NT2/D1 (cell line): Measurements from ENCODE around the gene RHBDD1.

Source experiments
- DNase-seq: peaks from one replicate; pipeline ENCODE4 v3.0.0-alpha.2; 2011; ENCODE audit warnings: low read depth, low spot score
- H3K27me3 ChIP-seq: 2 replicates; pipeline ENCODE4 v1.6.0; 2011; ENCODE audit warnings: mild to moderate bottlenecking; ENCODE audit not compliant: insufficient read length, insufficient read depth
- H3K36me3 ChIP-seq: 2 replicates; pipeline ENCODE4 v1.6.1; 2011; ENCODE audit warnings: mild to moderate bottlenecking, low read length, mixed read lengths; ENCODE audit not compliant: insufficient read depth, insufficient read length
- H3K4me1 ChIP-seq: 2 replicates; pipeline ENCODE4 v1.5.1; 2011; ENCODE audit not compliant: insufficient read depth, insufficient read length
- H3K4me3 ChIP-seq: 2 replicates; pipeline ENCODE4 v1.5.1; 2011; ENCODE audit warnings: low read depth; ENCODE audit not compliant: insufficient read length
- H3K9ac ChIP-seq: 2 replicates; pipeline ENCODE4 v1.6.0; 2011; ENCODE audit warnings: low read depth; ENCODE audit not compliant: insufficient read length
- H3K9me3 ChIP-seq: 2 replicates; pipeline ENCODE4 v1.5.1; 2011; ENCODE audit warnings: mild to moderate bottlenecking, low read length; ENCODE audit not compliant: insufficient read depth
- SUZ12 ChIP-seq: IDR thresholded peaks from 2 replicates; pipeline ENCODE4 v1.6.1; 2011; ENCODE audit not compliant: insufficient read length, insufficient read depth; ENCODE audit errors: extremely low read depth
- YY1 ChIP-seq: IDR thresholded peaks from 2 replicates; pipeline ENCODE4 v1.6.1; 2011; ENCODE audit not compliant: insufficient read length, insufficient read depth
- ZNF274 ChIP-seq: IDR thresholded peaks from 2 replicates; pipeline ENCODE4 v1.6.1; 2011; ENCODE audit warnings: mild to moderate bottlenecking, low read depth, low read length

RHBDD1 gene, protein sequence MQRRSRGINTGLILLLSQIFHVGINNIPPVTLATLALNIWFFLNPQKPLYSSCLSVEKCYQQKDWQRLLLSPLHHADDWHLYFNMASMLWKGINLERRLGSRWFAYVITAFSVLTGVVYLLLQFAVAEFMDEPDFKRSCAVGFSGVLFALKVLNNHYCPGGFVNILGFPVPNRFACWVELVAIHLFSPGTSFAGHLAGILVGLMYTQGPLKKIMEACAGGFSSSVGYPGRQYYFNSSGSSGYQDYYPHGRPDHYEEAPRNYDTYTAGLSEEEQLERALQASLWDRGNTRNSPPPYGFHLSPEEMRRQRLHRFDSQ

DNA sequence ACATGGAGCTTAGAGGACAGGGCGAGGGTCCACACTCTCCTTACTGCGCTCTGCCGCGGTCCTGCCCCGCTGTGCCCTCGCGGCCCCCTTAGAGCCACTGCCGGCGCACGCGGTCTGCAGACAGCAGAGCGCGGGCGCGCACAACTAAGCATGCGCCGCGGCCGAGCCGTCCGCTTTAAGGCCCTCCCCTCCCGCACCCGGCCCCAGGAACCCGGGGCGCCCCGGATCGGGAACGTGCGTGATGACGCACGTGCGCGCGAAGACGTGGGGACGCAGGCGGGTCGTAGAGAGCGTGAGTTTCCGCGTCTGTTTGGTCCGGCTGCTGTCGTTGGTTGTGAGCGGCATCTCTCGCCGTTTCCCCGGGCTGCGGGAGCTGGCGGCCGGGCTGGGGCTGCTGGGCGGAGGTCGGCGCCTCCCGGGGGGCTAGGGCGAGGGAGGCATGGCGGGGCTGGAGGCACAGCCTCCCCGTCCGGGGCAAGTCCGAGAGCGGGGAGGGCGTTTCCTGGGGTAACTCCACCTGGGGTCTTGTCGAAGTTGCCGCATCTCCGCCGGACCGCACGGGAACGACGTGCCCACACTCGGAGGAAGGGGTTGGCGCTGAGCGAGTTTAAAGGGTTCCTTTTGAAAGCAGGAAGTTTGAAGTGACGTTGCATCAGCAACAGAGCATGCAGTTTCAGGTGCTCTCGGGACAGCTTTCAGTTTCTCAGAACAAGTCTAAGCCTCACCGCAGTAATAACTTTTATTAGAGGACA lies at the start of gene RHBDD1:
RHBDD1 (plus strand) TSS at position 259 of the 752 bp plus-strand sequence. CDS start 28,640 bp downstream, outside the sequence.
- H3K4me1 ChIP-seq, result no peaks in the 10 kb centered on the region
- H3K36me3 ChIP-seq, result no peaks in the 10 kb centered on the region
- no peaks in the 10 kb centered on the region for H3K27me3 ChIP-seq
- no peak within 1 kb of the TSS for H3K4me3 ChIP-seq
- TF ChIP-seq YY1 (no peak), SUZ12 (no peak), ZNF274 (no peak)
- no peaks in the 10 kb centered on the region; the same call in 1 of the 2 replicates for H3K9me3 ChIP-seq
- no peak for DNase-seq
- no peak within 1 kb of the TSS for H3K9ac ChIP-seq

DNA sequence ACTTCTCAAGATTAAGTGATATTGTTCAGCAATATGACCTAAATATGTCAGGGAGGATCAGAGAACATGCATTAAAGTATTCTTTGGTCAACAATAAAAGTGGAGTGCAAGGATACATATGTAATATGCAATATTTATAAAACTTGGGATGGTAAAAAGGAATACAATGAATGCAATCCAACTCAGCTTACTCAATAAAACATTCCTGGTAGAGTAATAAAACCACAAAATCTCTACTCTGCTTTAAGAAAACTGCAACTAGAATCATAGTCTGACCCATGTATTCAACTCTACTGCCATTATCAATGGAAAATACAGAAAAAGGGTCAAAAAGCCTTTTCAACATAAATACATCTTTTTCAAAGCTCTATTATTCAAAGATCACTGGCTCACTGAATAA lies 47.8 kb upstream of the RHBDD1 start:
- no peaks in the 10 kb centered on the region for H3K27me3 ChIP-seq

DNA sequence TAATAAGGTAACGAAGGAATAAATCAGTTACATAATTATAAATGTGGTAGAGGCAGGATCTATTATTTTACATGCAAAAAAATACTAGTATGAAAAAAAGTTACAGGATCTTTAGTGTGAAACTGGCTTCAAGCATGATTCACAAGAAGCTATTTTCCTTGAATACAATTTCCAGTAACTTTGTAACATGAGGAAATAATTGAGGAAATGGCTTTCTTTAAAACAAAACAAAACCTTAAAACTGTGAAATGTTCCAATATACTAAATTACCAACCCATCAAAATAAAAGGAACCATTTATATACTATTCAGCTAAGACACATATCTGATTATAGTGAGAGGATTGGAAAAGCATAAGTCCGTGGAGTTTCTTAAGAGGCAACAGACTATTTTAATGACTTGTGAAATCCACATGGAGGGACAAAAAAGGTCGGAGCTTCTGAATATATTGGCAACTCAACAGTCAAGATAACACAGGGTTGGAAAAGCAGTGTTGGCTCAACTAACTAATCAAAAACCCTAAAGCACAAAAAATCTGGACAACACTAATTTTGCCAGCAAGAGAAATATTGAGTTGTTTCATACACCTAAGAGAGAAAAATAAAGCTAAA lies 46.9 kb upstream of the RHBDD1 start:
- H3K9ac ChIP-seq, result no peak overlapping the region
- TF ChIP-seq SUZ12, result no peak
- TF ChIP-seq ZNF274, result no peak
- TF ChIP-seq YY1, result no peak

More for the DNA sequence above, 47.8 kb upstream of the RHBDD1 start:
- Histone ChIP-seq H3K4me1 (no peaks in the 10 kb centered on the region), H3K36me3 (peaks cover 9% of the 10 kb centered on the region), H3K9me3 (peaks cover 15% of the 10 kb centered on the region), H3K4me3 (no peak overlapping the region), H3K9ac (no peak overlapping the region)
- TF ChIP-seq SUZ12 (no peak), YY1 (no peak), ZNF274 (no peak)
- DNase-seq, result no peak

DNA sequence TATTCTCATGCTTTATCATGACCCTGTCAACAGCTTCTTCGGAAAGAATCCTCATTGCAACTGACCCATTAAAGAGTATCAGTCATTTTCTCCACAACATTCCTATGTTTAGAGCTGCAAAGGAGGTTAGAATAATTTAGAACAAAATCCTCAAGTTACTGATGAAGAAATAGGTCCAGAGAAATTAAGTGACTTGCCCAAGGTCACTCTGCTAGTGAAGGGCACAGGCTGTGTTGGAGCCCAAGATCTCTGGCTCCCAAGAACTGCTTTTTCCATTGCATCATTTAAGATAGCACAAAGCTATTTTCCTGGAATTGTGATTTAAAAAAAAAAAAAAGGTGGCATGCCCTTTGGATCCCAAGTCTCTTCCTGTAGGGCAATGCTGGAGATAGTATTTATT lies 45.8 kb upstream of the RHBDD1 start:
- peaks cover 19% of the 10 kb centered on the region for H3K36me3 ChIP-seq
- TF ChIP-seq SUZ12, result no peak
- no peak overlapping the region for H3K4me3 ChIP-seq

More for the DNA sequence above, 46.9 kb upstream of the RHBDD1 start:
- H3K27me3 ChIP-seq, result no peaks in the 10 kb centered on the region
- peaks cover 10% of the 10 kb centered on the region for H3K36me3 ChIP-seq
- peaks cover 10% of the 10 kb centered on the region; the same call in 1 of the 2 replicates for H3K9me3 ChIP-seq
- H3K4me1 ChIP-seq, result no peaks in the 10 kb centered on the region
- no peak for DNase-seq
- no peak overlapping the region for H3K4me3 ChIP-seq

DNA sequence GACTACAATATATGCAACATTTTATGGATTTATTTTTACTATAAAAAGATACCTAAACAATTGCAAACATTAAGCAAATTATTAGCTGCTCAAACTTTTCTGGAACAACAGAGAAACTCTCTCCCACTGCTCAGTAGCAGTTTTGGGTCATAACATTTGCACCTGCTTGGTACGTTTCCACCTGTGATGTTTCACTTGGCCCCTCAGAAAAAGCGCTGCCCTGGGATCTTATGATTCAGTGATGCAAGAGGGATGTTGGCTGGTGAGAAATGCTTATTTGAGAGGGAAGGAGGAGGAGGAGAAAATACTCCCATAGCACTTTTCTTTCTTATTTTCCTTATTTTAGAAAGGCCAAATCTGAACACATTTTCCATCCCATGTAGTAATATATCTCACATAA lies 45.4 kb upstream of the RHBDD1 start:
- H3K4me3 ChIP-seq, result no peak overlapping the region
- H3K9me3 ChIP-seq, result no peaks in the 10 kb centered on the region
- H3K27me3 ChIP-seq, result no peaks in the 10 kb centered on the region
- H3K4me1 ChIP-seq, result no peaks in the 10 kb centered on the region
- TF ChIP-seq SUZ12, result no peak
- TF ChIP-seq ZNF274, result no peak
- TF ChIP-seq YY1, result no peak
- peaks cover 23% of the 10 kb centered on the region for H3K36me3 ChIP-seq
- DNase-seq, result no peak
- H3K9ac ChIP-seq, result no peak overlapping the region

More for the DNA sequence above, 45.8 kb upstream of the RHBDD1 start:
- Histone ChIP-seq H3K4me1 (no peaks in the 10 kb centered on the region), H3K9me3 (no peaks in the 10 kb centered on the region), H3K9ac (no peak overlapping the region), H3K27me3 (no peaks in the 10 kb centered on the region)
- DNase-seq, result no peak

DNA sequence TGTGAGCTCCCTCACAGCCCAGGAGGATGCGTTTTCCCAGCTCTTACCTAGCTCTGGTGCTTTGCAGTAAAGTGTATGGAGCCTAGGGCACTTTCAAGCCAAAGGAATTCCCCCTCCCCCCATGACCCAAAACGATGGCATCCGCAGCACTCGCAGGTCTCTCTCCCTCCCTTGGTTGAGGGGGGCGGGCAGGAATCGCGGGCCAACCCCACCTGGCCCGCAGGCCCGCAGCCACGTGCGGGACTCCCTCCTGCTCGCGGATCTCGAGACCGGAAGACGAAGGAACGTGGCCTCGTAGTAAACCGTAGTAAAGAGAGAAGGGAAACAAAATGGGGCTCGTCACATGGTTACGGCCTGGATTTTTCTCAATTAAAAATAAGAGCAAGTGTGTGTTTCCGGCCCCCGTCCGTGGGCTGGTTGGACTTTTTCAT lies 44.8 kb upstream of the RHBDD1 start:
- Histone ChIP-seq H3K4me1 (no peaks in the 10 kb centered on the region), H3K27me3 (no peaks in the 10 kb centered on the region), H3K9me3 (no peaks in the 10 kb centered on the region), H3K4me3 (peak overlapping the region; percentile 52), H3K9ac (peak overlapping the region; percentile 73), H3K36me3 (peaks cover 30% of the 10 kb centered on the region)
- no peak for DNase-seq
- TF ChIP-seq SUZ12, result no peak
- TF ChIP-seq YY1, result no peak
- TF ChIP-seq ZNF274, result no peak
